GM12892 (cell line): Measurements from ENCODE around the gene KLF13.

ENCODE experiments used
- POLR2A ChIP-seq: IDR thresholded peaks from 2 replicates; pipeline ENCODE4 v1.6.1; 2011; ENCODE audit warnings: low read depth, low read length, control low read depth
- TAF1 ChIP-seq: IDR thresholded peaks from 2 replicates; pipeline ENCODE4 v1.6.1; 2011; ENCODE audit warnings: low read depth, mild to moderate bottlenecking, control low read depth, low read length, borderline replicate concordance

DNA sequence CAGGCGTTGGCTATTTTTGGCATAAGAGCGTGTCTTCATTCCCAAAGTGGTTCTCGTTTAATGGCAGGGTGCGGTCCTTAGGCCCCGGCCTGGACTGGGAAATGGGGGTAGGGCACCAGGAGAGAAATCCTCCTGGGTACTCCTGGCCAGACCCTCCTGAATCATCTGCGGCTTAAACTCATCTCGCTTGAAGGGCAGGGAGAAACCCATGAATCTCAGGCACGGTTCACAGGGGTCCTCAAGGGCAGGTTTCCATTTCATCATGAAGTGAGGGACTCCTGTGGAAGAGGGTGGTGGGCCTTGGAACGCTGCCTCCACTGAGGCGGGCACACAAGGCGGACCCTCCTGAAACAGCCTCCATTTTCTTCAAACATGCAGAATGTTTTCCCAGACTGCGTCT, 48.4 kb downstream of the KLF13 start:
- TF ChIP-seq POLR2A (no peak), TAF1 (no peak)
